Esophagus muscularis mucosa (tissue), 2 donors: ENCODE data around the gene FMN1.

Source experiments
- EP300 ChIP-seq: sonication (generic); formaldehyde crosslinking; IDR thresholded peaks from one replicate; pipeline ENCODE4 v1.6.1; 2017; ENCODE audit warnings: antibody characterized with exemption
- POLR2A ChIP-seq: fragments of 450-650 bp; IDR thresholded peaks from one replicate; pipeline ENCODE4 v1.6.1; 2017; ENCODE audit warnings: antibody characterized with exemption, moderate library complexity, mild to moderate bottlenecking, low read depth

- TF ChIP-seq POLR2A: no peak
- TF ChIP-seq EP300: no peak
Observed at GRCh38 chr15:32794973-32795372, 399.5 kb downstream of the FMN1 start.
